NCI-H2171 treated with DMSO at 0.1 percent for 48 hours (cell line): ENCODE measurements around the gene ACADVL.
"Not testable (repeated sequence)": the region's sequence is repeated elsewhere in the genome, so short reads cannot be mapped to it uniquely, and the experiment has no call there.

ENCODE experiments used
- DNase-seq: peaks from one replicate; lab custom pipeline; 2025; lab: John Stamatoyannopoulos, UW

ACADVL gene

DNA sequence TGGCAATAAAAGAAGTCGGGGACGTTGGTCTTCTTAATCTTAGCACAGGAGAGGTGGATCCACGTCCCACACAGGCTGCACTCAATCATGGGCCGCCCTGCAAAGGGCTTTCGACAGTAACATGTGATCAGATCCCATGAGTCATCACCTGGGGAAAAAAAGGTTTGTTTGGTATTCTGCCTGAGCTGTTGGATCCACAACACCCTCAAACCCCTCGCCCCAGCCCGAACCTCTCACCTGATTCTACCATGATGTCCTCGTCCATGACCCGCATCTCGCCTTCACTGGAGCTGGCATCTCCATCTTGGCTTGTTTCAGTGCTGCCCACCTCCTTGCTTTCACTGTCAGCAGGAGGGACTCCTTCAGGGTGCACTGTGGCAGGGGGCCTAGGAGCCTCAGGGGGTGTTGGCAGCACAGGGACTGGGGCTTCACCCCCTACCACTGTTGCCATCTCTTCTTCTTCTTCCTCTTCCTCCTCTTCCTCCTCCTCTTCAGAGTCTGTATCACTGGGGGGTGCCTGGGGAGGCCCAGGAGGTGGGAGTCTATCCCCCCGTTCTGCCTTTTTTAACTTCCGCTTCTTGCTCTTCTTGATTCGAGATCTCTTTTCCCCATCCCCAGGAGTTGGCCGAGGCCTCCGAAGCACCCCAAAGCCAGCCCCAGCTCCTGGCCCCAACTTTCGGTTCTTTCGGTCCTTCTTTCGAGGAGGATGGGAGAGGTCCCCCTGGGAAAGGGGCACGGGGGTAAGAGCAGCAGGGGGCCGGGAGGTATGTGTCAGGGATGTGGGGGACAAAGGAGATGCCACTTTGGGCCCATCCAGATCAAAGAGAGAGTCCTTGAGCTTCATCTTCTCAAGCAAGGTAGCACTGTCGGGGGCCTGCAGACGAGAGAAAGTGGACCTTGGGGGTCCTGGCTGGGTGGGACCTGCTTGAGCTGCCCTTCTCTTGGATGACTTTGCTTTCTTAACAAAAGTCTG is 16.2 kb downstream of the ACADVL start:
- no peak for DNase-seq

DNA sequence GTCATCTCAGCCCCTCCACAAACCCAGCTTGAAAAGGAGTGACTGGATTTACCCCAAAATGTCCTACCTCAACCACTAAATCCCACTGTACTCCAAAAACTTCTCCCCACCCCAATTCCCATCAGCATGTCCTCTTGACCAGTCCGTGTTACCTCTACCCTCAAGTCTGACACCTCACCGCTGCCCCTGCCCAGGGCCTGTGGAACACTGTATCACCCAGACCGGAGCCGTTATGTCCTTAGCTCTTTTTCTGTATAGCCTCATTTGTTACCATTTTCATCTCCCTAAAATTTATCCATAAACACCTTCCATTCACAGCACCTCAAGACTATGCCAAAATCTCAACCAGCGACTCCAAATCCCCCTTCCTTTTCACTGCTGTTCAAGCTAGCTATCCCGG is 17.1 kb downstream of the ACADVL start:
- DNase-seq: no peak

DNA sequence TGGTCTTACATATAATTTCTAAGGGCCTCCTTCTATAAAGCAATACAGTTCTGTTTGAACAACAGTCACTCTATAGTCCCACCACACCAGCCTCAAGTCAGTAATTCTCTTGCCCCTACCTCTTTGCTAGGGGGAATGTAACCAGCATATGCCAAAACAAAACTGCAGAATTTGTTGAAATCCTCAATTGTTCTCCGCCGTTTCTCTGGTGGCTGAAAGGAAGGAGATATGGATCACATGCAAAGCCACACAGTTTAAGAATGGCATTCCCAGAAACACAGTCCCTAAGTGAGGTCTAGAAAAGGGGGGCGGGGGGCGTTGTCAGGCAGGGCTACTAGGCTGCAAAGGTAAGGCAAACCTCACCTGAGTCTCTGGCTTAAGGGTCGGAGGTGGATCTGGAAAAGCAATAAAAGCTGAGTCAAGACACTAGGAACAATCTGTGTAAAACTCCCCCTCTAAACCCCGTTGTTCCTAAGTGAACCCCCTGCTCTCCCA is 17.6 kb downstream of the ACADVL start:
- no peak for DNase-seq

DNA sequence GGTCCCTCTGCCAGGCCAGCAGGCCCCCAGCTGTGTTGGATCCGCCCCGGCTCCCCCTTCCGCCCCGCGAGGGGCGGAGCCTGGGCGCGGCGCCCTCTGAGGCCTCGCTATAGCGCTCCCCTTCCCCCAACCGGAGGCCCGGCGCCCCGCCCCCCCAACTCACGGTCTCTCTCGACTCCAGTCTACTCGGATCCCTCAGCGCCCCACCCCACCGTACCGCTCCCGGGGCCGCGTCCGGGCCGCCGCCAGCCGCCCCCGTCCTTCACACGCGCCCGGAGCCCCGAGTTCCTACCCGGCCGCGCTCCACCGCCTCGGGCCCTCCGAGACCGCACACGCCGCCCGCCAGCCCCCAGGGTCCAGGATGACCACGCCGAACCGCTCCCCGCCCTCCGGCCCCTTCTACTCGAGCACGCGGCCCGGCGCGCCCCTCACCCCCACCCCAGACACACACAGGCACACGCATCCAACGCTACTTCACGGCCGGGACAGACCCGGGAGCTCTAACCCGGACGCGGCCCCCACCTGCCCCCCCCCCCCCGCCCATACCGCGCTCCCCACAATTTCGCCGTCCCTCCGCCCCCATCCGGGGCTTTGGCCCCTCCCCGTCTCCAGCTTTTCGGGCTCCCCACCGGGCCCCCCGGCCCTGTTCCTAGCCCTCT is 18.2 kb downstream of the ACADVL start:
- DNase-seq: peak; percentile 40

DNA sequence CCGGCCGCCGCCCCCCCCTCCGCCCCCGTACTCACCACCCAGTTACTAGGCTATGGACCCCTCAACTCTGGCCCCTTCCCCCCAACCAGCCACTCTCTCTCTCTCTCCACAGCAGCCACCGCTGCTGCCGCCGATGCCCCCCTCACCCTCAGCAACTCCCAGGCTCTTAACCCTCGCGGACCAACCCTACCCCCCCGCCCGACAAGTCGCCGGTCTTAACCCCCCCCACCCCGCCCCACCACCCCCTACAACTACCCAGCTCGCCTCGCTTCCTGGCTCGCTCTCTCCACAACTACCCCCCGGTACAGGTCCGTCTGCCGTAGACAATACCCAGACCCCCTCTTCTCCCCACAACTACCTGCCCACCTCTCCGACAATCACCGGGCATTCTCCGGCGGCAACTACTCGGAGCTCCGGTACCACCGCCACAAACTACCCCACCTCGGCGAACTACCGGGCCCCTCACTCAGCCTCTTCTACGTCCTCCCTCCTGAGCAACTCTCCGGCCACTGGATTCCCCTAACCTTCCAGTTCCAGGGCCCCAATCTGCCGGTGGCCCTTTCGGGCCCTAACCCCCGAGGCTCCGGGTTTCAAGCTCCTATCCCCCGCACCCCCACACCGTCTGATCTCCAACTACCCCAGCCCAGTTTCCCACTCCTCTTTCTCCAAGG is 18.8 kb downstream of the ACADVL start:
- no peak for DNase-seq

DNA sequence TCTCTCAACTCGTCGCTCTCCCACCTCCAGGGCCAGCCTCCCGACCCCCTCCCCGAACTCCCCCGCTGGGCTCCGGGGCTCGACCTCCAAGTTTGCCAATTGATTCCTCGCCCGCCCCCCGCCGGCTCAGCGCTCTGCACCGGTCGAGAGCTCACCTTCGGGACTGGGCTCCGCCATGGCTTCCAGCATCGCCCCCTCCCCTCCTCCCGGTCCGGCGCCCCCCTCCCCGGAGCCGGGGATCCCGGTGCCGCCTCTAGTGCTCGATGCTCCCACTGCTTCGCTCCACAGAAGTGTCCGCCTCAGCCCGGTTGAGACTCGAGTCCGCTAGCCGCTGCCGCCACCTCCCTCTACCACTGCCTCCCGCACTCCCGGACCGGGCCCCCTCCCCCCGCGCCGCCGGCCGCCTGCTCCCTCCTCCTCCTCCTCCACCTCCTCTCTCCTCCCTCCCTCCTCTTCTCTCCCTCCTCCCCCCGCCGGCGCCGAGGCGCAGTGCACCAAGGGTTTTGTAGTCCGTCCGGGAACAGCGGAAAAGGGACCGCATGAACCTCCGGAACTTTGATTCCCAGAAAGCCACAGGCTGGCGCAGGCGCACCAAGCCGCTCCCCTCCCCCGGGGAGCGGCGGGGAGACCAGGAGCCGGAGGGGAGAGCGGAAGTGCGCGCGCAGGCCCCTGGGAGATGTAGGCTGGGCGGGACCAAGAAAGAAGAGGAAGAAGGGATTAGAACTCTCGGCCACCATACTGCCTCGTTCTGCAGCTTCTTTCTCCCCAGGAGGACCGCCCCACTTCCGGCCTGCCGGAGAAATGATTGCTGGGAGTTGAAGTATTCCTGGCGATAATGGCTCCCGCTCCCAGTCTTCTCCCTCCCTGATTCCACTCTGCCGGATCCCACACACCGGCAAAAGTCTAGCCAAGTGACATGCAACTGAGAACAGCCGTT is 19.6 kb downstream of the ACADVL start, which contains the start of gene PHF23:
Gene PHF23 (minus strand): TSS at position 367 of the 937 bp plus-strand sequence. CDS start 178 bp downstream, at position 189.
- peak; percentile 99 for DNase-seq

DNA sequence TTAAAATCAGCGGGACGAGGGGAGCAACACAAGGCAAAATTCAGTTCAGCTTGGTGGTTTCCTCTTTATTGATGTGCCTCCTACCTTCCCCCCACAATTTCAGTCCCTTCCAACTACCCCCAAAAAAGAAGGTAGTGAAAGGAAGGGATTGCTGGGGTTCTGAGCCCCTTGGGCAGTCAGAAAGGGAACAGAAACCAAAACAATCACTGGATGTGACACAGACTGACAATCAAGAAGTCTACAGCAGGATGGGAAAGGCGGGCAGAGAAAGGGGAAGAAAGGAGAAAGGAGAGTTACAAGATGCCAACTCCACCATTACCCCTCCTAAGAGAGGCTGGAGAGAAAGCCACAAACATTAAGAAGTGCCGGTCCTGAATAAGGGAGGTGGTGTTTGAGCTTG is 20.6 kb downstream of the ACADVL start:
- DNase-seq: no peak

DNA sequence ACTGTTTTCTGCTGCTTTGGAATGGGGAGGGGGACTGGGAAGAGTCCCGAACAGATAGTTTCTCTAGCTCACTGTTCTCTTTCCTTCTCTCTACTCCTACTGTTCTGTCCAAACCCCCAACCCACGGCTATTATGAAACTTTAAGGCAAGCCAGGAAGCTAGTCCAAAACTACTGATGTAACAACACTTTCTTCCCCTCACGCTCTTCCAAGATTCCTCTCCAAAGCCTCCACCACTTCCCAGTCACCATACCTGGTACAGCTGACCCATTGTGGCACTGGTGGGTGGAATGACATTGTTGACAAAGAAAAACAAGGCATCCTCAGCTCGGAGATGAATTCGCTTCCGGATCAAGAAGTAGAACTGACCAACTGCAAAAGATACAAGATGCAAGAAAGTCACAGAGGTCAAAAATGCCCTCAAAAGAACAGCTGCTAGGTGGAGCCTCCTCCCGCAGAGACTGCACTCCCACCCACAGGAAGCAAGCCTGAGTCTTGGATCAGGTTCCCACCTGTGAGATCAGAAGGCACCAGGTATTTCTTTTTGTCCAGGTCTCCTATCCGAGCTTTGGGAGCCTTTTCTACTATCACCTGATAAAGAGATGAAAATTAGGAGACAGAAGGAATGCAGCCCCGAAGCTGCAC is 21.5 kb downstream of the ACADVL start:
- DNase-seq: no peak

DNA sequence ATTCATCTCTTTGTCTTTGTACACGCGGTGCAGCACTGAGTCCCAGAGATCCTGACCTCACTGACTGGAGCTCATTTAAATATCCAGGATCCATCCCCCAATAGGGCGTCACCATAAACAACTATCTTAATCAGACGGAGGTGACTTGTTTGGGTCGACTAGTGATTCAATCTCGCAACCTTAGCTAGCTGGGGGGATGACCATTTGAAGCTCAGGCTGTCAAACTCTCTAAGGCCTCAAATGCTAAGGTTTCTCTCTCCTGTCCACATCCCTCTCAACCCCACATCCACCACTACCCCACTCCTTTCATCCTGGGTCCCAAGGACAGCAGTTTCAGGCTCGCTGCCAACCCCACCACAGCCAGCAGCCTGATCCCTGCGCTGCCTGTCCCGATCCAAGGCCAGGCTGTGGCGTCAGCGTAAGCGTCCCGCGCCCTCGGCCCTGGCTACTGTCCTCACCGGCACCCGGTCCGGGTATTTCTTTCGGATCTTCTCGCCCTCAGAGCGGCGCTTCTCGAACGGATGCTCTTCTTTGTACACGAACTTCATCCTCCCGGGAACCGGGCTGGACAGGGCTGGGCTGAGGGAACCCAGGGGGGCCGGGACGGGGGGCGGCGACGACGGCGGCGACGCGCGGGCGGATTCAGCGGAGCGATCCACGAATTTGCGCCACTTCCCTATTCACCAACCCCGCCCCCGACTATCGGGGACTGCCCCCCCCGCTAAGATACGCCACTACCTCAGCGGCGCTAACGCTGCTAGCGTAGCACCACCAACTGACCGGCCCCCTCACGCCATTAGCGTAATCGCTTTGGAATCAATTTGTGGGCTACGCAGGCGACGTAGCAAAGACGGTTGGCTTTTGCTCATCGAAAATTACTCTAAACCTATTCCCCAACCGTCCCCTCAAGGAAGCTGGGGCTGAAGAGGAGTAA is 22.3 kb downstream of the ACADVL start, which contains the start of gene GABARAP:
Gene GABARAP (minus strand): TSS at position 667 of the 934 bp plus-strand sequence. CDS start 119 bp downstream, at position 548.
- peak; percentile 83 for DNase-seq

DNA sequence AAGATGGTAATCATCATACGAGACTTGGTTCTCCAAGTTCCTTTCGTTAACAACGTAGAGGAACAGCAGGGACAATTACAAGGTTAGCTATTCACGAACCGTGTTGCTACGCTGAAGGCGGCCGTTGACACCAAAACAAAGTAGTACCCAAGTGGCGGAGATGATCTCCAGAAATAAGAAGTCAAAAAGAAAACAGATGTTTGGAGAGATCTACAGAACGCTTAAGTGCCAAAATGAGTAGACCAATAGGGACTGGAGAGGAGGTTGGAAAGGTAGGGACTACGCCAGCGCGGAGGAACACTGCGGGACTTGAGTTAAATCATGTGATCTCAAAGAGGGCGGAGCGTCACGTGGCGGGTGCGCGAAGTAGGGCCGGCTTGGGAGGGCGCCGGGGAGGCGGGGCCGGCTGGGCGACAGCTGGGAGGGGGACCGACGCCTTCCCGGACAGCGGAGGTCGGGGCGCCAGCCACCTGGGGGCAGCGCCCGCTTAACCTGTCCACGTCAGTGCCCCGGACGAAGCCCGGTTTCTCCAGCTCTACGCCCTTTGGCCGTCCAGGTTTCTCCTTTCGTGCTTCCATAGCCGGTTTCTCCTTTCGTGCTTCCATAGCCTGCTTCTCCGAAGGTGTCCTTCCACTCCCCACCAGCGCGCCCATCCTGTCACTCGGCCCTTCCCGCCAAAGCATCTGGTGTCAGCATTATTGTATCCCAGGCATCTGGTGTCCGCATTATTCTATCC is 23.1 kb downstream of the ACADVL start:
- peak; percentile 96 for DNase-seq

DNA sequence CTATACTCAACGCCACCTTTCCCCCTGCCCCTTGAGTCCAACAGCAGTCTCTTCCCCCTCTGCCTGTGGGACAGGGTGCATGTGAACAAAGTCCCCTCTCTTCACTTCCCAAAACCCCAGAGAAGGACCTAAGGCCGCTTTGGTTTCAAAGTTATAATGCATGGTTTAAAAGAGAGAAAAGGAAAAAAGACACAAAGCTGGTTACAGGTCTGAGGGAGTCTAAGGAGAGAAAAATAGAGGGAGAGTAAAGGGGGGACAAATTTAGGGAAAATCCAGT is 23.7 kb downstream of the ACADVL start:
- DNase-seq: no peak

DNA sequence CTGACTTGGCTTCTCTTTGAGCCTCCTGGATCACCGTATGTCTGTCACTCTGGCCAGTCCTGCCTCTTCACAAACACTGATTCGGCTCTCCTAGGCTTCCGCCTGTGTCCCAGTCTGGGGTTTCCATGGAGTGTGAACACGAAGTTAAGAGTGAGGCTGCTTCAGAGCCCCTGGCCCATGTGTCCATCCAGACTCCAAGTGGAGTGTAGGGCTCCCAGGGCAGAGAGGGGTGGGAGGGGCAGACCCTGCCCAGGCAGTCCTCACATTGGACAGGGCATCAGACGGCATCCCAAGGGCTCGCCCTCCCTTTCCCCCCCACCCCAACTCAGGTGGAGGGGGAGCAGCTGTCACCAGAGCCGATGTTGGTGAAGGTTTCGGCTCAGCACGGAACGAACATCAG is 24.1 kb downstream of the ACADVL start:
- not testable (repeated sequence) for DNase-seq

DNA sequence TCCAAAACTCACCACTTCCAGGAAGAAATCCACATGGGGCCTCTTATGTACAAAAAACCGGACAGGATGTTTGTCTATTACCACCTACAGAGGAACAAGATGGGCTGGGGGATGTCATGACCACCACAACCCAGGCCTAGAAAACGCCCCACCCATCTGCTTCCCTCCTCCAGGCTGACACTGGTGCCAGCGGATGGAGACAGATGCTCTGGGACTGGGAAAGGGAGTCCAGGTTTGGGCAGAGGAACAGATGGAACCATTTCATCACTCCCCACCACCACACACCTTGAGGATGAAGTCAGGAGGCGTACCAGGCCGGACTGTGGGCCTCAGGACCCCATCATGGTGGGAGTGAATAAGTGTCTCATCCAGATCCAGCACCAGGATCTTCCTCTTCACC is 27.0 kb downstream of the ACADVL start:
- no peak for DNase-seq

DNA sequence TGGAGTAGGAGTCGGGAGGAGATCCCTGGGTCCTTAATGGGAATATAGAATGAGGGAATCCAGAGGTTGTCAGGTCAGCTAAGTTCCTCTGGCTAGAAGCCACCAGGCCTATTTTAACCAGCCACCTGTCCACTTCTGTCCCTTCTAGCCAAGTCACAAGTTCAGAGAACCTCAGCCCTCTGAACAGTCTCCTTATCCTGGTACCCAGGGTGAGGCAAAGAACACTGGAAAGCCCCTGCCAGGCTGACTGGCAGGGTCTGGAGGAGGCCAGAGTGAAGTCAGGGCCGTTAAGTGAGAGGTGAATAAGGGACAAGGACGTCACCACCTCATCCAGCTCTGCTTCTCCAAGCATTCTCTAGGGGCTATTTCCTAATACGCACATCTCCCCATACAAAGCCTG is 29.1 kb downstream of the ACADVL start:
- no peak for DNase-seq

DNA sequence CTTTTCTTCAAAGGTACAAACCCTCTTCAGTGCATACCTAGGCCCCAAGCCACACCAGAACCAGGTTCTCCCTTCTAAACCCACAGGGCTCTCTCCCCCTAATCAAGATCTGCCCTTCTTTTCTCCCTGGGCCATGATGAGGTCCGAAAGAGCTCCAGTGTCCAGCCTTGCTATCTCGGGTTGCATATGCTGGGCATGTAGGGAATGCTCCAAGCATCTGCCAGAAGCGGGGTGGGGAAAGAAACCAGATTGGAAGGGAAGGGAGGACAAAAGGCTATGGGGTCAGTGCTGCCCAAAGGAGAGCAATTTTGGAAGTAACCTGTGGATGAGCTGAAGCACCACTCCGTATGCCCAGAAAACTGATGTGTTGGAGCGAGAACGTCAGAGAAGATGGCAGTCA is 29.5 kb downstream of the ACADVL start:
- DNase-seq: no peak

DNA sequence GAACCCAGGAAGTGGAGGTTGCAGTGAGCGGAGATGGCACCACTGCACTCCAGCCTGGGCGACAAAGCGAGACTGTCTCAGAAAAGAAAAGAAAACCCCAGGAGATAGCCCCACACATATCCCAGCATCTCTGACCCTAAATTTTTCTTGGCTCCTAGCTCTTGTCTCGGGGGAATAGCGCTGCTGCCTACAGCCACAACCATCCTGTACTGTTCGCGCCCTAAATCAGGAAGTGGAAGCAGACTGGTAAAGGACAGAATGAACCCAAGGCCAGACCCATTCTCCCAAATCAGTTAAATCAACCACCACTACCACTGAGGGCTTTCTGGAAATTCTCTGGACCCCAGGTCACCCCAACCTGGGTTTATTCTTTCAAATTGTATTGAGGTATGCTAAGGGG is 30.1 kb downstream of the ACADVL start:
- no peak for DNase-seq

DNA sequence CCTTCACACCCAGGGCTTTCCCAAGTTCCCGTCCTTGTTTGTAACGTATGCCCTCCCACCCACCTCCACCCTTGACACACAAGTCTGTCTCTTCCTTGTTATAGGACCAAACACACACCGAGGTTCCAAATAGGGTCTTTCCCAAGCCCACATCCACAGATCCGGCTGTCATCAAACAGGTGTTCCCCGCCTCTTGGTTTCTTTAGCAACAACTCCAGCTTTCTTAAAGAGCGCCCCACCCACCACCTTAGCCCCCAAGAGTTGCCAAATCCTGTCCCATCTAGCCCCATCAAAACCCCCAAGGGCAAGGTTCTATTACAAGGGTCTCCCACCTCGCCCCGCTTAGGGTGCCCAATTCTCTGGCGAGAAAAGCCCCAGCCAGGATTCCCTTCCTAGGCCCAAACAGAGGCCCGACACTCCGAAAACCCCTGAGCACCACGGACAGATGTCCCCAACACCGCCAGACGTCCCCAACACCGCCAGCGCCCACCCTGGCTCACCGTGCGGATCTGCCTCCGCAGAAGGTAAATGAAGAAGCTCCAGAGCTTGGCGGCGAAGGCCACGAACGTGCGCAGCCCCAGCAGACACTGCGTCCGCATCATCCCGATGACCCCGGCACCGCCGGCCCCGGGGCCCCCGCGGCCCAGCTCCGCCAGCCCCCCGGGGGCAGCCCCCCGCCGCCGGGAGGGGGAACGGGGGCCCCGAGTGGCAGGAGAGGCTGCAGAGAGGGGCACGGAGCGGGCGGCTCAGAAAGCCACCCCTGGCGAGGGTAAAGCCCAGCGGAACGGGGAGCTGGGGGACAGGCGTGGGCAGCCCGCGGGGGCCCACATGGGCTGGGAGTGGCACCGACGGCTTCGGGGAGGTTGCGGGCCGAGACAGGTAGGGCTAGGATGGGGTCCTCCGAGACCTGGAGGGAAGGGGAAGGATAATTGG is 31.2 kb downstream of the ACADVL start:
- DNase-seq: peak; percentile 8

DNA sequence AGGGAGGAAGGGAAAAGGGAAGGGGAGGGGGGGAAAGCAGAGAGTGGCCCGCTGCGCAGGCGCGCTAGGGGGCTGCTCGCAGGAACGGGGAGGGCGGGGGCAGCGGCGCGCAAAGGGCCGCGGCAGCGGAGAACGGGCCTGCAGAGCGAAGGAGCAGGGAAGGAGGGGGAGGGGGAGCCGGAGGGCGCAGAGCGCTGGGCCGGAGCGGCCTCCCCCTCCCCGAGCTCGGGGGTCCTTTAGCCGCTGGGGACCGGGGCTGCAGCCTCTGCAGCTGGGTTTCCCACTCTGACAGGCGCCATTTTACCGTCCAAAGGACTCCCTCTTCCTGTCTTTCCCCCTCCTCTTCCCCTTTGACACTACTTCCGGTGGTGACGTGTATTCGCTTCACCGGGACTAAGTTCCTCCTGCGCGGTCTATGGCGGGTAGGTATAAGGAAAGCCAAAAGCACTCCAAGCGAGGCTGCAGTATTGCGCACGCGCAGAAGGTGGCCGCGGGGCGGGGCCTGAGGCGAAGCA is 32.0 kb downstream of the ACADVL start, which contains the start of gene CTDNEP1:
Gene CTDNEP1 (minus strand): TSS at position 74 of the 515 bp plus-strand sequence. CDS start 438 bp downstream, outside the sequence.
- DNase-seq: peak; percentile 99
